ENCODE data around the gene NME7.

GRCh38 chr1:169236143-169236542, 131.5 kb downstream of the NME7 start:
- TF ChIP-seq CTCF (conservative IDR thresholded peaks at IDR 0.05; ENCODE audit: low read length): no peak
- TF ChIP-seq EZH2phosphoT487 (IDR thresholded peaks at IDR 0.05; ENCODE audit: borderline replicate concordance): no peak

Data from Loucy (cell line).